HTR-8/SVneo (cell line): Measurements from ENCODE around the gene TMEM186.
"Not testable (repeated sequence)": the region's sequence is repeated elsewhere in the genome, so short reads cannot be mapped to it uniquely, and the experiment has no call there.

Experiments
- DNase-seq: peaks from one replicate; pipeline ENCODE4 v3.0.0; 2011; ENCODE audit warnings: low spot score, mixed read lengths; ENCODE audit not compliant: insufficient read length
- FAIRE-seq: peaks from 2 replicates; lab custom pipeline; 2011; peaks lifted over from hg19 to GRCh38; lab: Jason Lieb, UNC

Gene TMEM186

DNA sequence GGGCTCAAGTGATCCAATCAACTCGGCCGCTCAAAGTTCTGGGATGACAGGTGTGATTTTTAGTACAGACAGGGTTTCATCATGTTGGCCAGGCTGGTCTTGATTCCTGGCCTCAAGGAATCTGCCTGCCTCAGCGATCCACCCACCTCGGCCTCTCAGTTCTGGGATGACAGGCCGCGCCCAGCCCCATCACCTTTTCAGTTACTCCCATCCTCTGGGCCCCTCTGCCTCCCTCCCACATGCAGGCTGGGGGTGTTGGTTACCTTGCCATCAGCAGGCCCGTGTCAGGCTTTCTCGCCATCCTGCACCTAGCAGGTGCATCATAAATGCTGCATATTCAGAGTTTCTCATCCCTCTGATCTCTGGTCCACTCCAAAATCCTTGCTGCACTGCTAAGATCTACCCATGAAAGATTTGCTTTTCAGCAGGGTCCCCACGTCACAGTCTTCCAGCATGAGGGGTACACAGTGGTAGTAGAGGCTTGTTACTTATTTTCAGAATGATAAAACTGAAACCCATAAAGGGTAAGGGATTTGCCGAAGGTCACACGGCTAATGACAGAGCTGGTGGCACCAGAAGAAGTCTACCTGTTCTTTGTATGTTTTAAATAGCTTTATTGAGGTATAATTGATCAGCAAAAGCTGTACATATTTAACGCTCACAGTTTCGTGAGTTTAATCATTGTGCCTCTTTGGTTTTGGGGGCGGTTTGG lies 16.8 kb upstream of the TMEM186 start:
- FAIRE-seq (no peak), DNase-seq (no peak)

GRCh38 chr16:8812162-8812843 lies 14.9 kb upstream of the TMEM186 start:
- FAIRE-seq (no peak), DNase-seq (no peak)

GRCh38 chr16:8808613-8809353 lies 11.3 kb upstream of the TMEM186 start:
- no peak for DNase-seq
- FAIRE-seq = no peak

DNA sequence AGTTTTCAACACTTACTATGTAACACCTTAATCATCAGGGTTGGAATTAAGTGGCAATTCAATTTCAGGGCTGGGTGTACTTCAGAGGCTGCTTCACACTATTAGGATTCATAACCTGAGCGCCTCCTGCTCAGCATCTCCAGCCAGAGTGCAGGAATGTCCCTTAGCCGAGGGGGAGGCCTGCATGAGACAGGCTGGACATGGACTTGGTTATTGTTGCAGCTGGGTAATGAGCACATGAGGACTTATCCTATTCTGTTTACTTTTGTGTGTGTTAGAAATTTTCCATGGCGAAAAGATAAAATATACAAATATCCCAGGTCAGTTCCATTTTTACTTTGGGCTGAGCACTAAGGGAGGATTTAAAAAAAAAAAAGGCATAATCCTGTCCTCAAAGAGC lies 10.6 kb upstream of the TMEM186 start:
- DNase-seq = no peak

GRCh38 chr16:8807189-8807588 lies 9.8 kb upstream of the TMEM186 start:
- no peak for FAIRE-seq
- no peak for DNase-seq

More for the DNA sequence above, 10.6 kb upstream of the TMEM186 start:
- FAIRE-seq = no peak

DNA sequence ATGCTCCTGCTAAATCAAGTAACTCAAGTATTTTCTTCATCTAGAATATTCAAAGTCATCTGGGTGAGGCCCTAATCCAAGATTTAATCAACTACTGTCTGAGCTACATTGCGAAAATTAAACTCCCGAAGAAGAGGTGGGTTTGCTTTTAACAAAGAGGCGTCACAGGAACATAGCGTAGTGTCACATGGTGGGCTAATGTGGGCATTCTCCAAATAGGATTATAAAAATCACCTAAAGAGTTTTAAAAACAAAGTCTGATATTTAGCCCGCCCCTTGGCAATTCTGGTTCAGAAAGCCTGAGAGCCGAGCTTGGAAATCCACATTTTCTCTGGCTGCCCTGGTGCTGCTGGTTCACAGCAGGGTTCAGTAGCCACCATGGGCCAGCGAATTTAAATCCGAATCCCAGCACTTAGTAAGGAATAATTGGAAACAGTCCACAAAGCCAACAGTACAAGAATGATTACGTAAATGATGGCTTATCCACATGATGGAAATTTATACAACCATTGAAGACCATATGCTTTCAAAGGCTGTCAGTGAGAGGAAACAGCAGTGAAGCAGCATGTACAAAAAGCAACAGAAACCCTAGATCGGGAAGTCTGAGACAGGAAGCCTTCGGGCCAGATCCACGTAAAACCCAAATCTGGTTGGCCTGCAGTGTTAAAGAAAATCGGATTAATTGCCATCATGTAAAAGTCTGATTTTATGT lies 9.0 kb upstream of the TMEM186 start:
- DNase-seq (no peak), FAIRE-seq (no peak)

- no peak for FAIRE-seq
Observed at GRCh38 chr16:8804313-8804712, 6.9 kb upstream of the TMEM186 start.

DNA sequence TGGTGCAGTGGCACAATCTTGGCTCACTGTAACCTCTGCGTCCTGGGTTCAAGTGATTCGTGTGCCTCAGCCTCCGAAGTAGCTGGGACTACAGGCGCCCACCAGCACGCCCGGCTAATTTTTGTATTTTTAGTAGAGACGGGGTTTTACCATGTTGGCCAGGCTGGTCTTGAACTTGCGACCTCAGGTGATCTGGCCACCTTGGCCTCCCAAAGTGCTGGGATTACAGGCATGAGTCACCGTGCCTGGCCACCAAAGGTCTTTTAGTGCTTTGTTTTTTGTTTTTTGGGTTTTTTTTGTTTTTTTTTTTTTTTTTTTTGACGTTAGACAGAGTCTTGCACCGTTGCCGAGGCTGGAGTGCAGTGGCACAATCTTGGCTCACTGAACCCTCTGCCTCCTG lies 6.3 kb upstream of the TMEM186 start:
- FAIRE-seq, DNase-seq: not testable (repeated sequence)

More at GRCh38 chr16:8804313-8804712, 6.9 kb upstream of the TMEM186 start:
- DNase-seq = no peak

DNA sequence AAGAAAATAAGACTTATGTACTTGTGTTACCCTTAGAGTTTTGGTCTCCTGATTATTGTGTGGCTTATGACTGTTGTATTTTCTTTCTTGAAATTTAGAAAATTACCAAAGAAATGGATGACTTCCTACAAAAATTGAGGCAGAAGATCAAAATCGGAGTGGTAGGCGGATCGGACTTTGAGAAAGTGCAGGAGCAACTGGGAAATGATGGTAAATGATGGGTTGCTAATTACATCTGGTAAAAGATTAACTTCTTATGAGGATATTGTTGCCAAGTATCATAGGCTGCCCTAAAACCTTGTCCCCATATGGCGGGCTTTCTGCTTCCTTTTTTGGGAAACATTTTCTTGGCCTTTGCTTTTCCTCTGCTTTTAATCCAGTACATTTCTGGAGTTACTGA lies 4.3 kb upstream of the TMEM186 start:
- FAIRE-seq = no peak
- no peak for DNase-seq

DNA sequence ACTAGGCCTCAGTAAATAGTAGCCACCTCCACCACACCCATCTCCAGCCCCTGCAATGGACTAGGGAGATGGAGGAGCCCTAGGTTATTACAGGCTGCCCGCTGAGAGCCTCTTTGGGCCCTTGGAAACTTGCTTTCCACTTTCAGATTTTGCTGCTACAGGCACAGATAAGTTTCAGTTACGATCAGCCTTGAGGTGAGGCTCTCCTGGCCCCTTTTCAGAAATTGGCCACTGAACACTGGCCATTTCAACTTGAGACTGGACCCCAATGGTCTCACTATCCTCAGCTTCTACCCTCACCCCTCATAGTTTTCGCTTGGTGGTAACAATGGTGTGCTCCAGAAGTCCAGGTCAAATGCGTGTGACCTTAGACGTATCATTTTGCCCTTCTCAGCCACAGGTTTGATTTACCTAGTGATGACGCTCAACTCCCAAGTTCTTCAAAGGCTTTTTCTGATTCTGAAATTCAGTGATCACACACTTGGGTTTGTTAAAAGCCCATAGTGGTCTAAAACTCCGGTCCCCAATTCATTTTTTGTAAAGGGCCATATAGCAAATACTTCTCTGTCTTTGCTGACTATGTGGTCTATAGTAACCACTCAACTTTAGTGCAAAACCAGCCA lies 1.2 kb upstream of the TMEM186 start:
- DNase-seq = no peak
- FAIRE-seq = no peak

DNA sequence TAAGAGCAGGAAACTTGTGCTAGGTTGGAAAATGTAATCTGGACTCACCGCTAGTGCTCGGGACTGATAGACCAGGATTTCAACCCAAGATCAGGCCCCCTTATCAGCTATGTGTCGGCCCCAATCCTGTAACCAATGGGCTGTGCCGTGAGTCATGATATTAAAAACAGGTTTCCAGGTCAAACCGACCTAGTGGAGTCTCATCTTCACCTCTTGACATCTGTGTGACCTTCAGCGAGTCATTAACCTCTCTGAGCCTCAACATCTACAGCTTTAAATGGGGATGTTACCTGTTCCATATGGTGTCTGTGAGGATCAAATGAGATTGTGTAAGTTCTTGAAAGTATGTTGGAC lies 712 bp upstream of the TMEM186 start:
- FAIRE-seq (no peak), DNase-seq (no peak)

DNA sequence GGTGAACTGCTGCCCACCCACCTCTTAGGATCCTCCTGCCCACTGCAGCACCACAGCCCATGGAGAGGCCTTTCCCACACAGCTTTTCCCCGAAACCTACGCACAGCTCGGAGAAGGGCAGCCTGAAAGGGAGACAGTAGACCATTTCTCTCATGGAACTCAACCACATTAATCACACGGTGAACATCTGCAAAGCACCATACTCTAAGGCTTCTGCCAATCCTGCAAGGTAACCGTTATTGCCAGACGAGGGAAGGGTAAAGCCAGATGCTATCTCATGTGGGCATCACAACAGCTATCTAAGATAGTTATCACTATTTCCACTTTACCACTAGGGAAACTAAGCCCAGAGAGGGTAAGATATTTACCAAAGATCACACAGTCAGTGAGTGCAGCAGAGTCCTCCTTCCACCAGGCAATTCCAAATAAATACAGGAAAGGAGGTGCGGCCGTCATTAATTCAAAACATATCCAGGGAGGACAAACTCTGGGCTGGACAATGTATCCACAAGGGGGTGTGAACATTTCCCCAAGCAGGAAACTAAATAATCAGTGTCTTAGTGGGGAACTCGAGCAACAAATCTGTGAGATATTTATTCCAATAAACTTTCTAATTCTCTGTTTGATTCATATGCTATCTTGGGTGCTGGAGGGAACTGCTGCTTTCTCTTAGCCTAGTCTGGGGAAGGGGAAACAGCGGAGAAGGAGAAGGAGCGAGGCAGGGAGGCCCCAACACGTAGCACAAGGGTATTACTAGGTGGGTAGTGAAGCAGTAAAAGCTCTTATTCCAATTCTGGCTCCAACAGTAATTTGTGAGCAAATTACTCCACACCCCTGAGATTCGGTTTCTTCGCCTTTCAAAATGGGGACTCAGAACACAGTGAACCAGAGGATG lies 723 bp downstream of the TMEM186 start:
- DNase-seq (no peak), FAIRE-seq (no peak)

DNA sequence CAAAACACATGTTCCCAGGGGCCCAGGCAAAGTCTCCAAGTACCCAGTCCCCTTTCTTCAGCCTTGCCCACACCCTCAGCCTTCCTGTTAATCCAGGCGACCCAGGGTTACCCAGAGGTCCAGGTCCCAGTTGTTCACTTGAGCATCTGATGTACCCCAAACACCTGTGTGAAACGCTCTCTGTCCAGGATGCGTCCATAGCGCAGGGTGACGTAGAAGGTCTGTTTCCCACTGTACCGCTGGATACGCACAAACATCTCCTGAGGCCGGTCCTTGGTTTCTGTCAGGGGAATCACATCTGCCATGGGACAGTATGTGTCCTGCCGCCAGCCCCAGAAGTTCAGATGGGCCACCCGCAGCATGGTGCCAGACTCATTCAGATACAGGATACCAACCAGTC lies 1.6 kb downstream of the TMEM186 start:
- DNase-seq = no peak
- FAIRE-seq = no peak

DNA sequence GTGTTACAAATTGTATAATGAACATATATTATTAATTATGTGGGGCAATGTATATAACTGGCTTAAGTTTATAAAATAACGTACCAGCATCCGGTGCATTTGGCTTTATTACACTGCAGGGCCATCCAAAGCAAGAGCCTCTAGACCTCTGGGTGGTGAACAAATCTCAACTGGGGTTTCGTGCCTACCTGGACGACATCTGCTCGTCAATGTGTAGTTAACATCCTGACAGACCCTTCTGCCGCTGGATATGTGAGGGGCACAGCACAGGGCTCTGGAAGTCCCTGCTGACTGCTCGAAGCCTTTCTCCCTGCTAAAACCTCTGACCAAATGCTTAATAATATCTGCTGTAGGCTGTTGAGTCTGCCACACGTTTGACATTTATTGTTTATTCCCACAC lies 2.3 kb downstream of the TMEM186 start:
- no peak for DNase-seq
- no peak for FAIRE-seq

GRCh38 chr16:8788578-8789172 lies 8.8 kb downstream of the TMEM186 start:
- DNase-seq = no peak
- FAIRE-seq = no peak

DNA sequence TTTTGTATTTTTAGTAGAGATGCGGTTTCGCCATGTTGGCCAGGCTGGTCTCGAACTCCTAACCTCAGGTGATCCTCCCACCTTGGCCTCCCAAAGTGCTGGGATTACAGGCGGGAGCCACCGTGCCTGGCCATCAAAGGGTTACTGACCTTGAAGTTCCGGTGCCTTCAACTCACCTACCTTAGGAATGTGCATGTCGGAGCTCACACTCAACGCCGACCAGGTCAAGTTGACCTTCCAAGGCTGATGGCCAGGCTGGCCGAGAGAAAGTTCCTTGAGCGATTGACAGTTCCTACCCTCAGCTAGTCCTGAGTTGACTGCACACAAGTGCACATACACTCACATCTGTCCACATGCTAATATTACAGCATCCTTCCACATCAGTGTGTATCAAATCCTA lies 11.1 kb downstream of the TMEM186 start:
- not testable (repeated sequence) for FAIRE-seq, DNase-seq

GRCh38 chr16:8785408-8785807 lies 12.0 kb downstream of the TMEM186 start:
- FAIRE-seq (no peak), DNase-seq (no peak)

- no peak for FAIRE-seq
Observed at GRCh38 chr16:8782673-8783072, 14.8 kb downstream of the TMEM186 start.

DNA sequence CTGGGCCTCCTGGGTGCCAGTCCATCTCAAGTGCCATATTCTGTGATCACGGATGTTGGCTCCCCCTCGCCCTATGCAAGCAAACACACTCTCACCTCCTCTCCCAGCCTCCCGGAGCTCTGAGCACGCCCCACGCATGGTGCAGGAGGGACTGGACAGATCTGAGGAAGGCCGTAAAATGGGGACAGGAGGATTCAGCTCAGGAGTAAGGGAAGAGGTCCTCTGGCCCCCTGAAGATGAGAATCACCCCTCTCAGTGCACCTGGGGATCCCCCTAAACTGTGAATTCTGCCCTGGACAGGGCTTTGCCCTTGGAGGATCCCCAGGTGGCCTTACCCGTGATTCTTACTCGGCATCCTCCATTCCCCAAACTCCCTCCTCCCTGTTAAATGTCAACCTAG lies 15.6 kb downstream of the TMEM186 start:
- FAIRE-seq (no peak), DNase-seq (no peak)

More at GRCh38 chr16:8782673-8783072, 14.8 kb downstream of the TMEM186 start:
- no peak for DNase-seq
